GM19463 (cell line): Measurements from ENCODE around the gene MRE11.
"Not testable (repeated sequence)": the region's sequence is repeated elsewhere in the genome, so short reads cannot be mapped to it uniquely, and the experiment has no call there.

Source experiments
- ATAC-seq: cut with Tn5 transposase; IDR thresholded peaks from one replicate; pipeline ENCODE4 v1.9.1; 2021; ENCODE audit warnings: mild to moderate bottlenecking, moderate library complexity; ENCODE audit not compliant: unreplicated experiment

The MRE11 gene

DNA sequence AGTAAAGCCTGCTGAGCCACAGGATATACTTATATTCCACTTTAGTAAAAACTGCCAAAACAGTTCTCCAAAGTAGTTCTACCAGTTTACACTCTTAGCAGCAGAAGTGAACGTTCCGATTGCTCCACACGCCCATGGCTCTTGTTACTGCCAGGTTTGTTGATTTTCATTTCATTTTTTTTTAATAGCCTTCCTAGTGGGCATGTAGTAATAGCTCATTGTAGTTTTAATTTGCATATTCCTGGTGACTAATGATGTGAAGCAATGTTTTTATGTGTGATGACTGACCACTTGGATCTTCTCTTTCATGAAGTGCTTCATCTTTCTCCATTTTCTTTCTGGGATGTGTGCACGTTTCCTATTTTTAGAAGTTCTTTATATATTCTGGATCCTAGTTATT, 13.8 kb upstream of the MRE11 start:
- no peak for ATAC-seq

- ATAC-seq = not testable (repeated sequence)
These were observed 12.9 kb upstream of the MRE11 start for GRCh38 chr11:94506513-94506912.

DNA sequence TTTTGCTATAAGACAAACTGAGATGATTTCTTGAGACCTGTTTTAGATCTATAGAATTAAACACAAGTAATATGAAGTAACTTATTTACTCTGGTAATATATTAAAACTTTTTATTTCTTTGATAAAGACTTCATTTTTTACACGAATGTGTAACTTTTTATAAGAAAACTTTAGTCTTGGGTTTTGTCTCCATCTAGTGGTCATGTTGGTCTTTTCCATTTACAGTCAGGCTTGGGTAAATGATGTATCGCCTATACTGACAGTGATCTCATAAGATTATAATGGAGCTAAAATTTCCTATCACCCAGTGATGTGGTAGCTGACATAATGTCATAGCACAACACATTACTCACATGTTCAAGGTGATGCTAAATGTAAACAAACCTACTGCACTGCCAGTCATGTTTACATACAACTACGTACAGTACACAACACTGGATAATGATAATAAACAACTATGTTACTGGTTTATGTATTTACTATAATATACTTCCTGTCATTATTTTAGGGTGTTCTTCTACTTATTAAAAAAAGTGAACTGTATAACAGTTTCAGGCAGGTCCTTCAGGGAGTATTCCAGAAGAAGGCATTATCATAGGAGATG, 11.1 kb upstream of the MRE11 start:
- no peak for ATAC-seq

- ATAC-seq = no peak
These were observed 7.9 kb upstream of the MRE11 start for GRCh38 chr11:94501522-94501921.

DNA sequence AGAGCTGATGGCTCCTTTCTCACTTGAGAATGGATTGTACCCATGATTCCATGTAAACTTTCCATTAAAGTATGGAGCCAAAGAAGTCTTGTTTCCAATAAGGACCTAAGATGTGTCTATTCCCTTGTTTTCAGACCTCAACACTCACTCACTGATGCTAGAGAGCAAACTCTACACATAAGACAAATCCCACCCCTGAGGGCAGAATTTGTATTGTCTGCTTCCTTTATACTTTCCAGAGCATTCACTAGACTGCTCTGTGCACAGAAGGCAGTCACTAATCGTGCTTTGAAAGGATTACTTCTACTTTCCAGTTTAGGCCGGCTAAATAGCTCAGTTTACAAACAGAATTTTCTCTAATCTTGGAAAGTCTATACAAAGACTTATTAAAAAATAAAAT, 6.5 kb upstream of the MRE11 start:
- ATAC-seq = no peak

- ATAC-seq = peak; percentile 50
These were observed 559 bp upstream of the MRE11 start for GRCh38 chr11:94494126-94494680.

GRCh38 chr11:94486068-94486467, 7.6 kb downstream of the MRE11 start:
- no peak for ATAC-seq

DNA sequence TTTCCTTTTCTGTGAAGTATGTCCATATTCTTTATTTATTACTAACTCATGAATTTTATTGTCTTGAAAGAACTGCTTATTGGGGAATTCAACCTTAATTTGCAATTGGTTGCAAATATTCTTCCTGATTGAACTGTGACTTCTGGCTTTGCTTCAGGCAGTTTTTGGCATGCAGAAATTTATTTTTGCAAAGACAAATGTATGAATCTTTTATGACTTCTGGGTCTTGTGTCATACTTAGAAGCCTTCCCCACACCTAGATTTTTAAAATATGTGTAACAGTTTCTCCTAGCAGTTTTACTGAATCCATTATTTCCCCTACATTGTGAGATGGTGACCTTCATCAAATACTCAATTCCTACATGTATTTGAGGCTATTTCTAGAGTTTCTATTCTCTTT, 12.3 kb downstream of the MRE11 start:
- no peak for ATAC-seq

- no peak for ATAC-seq
These were observed 16.0 kb downstream of the MRE11 start for GRCh38 chr11:94477624-94478023.

DNA sequence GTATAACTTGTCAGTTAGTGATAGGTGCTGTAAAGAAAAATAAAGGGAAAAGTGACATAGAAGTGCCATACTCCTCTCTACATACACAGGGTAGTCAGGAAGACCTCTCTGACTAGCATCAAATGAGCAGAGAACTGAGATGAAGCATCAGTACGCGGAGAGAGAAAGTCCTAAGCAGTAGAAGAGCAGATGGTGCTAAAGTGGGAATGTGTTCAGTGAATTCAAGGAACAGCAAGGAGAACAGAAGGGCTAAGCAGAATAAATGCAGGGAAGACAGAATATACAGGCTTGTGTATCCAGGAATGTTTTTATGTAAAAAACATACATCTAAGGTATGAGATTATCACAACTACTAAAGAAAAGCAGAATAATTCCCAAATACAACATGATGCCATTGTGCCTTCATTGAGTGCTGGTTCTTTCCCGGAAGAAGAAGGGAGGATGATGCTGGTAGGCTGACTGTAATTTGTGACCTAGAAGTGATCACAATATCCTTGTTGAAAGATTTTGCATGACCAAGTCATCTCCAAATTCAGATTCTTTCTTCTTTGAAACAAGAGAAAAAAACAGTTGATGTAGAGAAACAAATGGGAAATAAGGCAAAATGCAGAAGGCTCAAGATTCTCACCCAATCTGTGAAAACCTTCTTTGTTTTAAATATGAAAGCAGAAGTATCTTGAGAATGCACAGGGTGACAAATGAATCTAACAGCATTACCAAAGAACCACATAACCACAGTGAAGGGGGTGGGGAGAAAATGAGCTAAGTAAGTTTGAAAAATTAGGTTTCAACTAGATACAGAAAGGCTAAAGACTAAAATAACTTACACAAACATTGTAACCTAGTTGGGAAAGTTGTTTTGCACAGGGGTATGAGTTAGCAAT, 20.5 kb downstream of the MRE11 start:
- peak; percentile 80 for ATAC-seq

GRCh38 chr11:94469416-94469815, 24.2 kb downstream of the MRE11 start:
- ATAC-seq = peak; percentile 81

DNA sequence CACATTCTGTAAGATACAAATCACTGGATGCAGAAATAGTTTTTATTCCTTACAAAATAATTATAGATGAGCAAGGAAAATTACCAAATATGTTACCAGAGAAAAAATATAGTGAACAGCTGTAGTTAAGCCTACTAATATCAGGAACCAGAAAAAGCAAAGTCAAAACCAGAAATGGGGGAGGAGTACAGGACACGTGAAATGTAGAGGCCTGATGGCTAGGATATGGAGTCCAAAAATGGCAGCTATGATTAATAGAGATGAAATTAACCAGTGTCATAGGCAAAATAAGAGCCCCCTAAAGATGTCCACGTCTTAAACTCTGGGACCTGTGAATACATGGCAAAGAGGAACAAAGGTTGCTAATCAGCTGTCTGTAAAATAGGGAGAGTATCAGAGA, 34.1 kb downstream of the MRE11 start:
- no peak for ATAC-seq

- no peak for ATAC-seq
These were observed 36.3 kb downstream of the MRE11 start for GRCh38 chr11:94457118-94458029.

DNA sequence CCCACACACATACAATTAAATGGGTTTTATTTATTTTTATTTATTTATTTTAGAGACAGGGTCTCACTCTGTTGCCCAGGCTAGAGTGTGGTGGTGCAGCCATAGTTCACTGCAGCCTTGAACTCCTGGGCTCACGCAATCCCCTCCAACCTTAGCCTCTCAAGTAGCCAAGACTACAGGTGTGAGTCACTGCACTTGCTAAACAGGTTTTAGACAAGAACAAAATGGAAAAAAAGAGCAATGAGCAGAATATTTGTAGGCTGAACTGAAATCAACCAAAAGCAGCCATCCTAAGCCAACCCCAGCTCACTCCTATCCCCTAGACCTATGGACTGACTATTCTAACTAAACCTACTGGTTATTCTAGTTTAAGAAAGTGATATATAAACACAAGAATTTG, 37.8 kb downstream of the MRE11 start:
- ATAC-seq = no peak

DNA sequence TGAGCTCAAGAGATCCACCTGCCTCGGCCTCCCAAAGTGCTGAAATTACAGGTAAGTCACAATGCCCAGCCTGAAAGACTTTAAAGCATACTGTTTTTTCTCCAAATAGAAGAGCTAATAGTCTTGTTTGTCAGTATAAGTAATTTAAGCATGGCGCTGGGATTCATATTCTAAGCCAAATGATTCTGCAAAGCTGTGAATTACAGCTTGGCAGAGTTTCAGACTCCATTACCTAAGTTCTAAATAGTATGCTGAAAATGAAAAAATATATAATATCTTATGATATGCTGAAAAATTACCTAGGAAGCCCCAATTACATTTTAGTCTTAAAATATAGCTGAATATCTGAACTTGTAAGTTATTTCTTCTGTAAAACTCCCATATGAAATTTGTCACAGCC, 39.3 kb downstream of the MRE11 start:
- no peak for ATAC-seq

- no peak for ATAC-seq
These were observed 40.7 kb downstream of the MRE11 start for GRCh38 chr11:94452988-94453387.

- no peak for ATAC-seq
These were observed 43.6 kb downstream of the MRE11 start for GRCh38 chr11:94450048-94450447.

DNA sequence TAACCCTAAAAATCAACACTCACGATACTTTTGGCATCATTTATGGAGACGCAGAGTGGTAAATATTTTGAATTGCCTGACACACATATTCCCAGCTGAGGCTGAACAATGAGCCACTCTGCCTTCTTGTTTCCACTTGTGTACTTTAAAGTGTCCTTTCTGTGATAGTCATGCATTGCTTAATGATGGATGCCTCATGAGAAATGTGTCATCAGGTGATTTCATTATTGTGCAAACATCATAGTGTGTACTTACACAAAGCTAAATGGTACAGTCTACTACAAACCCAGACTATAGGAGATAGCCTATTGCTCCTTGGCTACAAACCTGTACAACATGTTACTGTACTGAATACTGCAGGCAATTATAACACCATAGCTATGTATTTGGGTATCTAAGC, 44.2 kb downstream of the MRE11 start:
- no peak for ATAC-seq

DNA sequence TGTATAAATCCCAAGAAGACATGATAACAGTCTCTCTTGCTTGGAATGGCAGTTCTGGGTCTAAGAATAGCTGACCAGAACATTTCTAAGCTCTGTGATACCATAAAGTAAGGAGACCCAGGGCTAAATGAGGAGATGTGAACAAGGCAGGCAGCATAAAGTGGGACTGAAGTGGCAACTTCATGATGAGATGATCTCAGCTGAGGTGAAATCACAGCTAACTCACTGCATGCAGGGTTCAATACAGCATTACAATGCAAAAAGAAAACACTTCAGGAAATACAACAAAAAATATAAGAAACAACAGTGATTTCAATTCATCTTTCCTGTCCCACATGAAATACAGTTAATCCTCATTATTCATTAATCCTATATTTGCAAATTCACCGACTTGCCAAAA, 44.6 kb downstream of the MRE11 start:
- ATAC-seq = no peak

DNA sequence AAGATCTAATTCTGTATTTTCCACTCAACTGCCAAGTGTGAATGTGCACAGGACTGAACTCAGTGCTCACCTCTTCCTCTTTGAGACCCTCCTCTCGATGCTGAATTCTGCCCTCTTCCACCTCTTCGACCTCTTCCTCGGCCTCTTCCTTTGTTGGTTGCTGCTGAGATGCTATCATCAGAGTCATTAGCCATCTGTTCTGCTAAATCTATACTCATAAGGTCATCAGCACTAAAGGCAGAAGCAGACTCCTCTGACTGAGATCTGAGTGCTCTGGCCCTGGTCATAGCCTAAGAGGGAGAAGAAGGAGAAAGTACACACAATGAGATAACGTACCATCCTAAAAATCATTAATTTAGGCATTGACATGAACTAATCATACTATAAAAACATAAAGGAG, 46.5 kb downstream of the MRE11 start:
- no peak for ATAC-seq

DNA sequence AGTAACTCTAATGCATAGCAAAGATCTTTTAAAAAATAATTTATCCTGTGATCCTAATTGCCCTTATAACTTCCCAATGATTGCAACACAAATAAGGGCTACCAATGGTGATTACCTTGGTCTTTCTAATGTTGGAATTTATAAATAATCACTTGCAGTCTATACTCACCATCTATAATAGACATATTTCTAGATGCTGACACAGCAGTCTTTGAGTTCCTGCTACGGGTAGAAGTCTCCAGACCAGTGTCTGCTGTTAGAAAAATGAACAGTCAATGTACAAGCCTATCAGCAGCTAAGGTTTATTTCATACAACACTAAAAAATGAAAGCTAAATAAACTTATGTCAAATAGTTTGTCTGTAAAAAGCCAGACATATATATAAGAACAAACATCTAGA, 48.0 kb downstream of the MRE11 start:
- ATAC-seq = no peak
